SK-N-SH treated with all-trans-retinoic acid at 6 μM for 48 hours (cell line): ENCODE data around the gene TTLL8.

Experiments used
- ATAC-seq: fragments of 200-7000 bp; cut with Tn5 transposase; 3 replicates; pipeline ENCODE4 v1.9.1; 2020; ENCODE audit warnings: mild to moderate bottlenecking, moderate library complexity
- ARNTL ChIP-seq: fragments of 450-650 bp; formaldehyde crosslinking; IDR thresholded peaks from 2 replicates; pipeline ENCODE4 v1.5.0; 2020; ENCODE audit warnings: low read depth, mild to moderate bottlenecking, moderate library complexity, borderline replicate concordance
- CREB5 ChIP-seq: fragments of 250-450 bp; sonication (Bioruptor Pico); IDR thresholded peaks from 2 replicates; pipeline ENCODE4 v1.5.1; 2020; ENCODE audit warnings: low read depth, mild to moderate bottlenecking, moderate library complexity
- CSDC2 ChIP-seq: fragments of 250-450 bp; sonication (Bioruptor Pico); IDR thresholded peaks from 2 replicates; pipeline ENCODE4 v1.5.0; 2020; ENCODE audit warnings: mild to moderate bottlenecking, moderate library complexity
- CSRNP3 ChIP-seq: fragments of 250-450 bp; sonication (Bioruptor Pico); IDR thresholded peaks from 2 replicates; pipeline ENCODE4 v1.5.1; 2021; ENCODE audit warnings: mild to moderate bottlenecking, moderate library complexity
- ESRRG ChIP-seq: fragments of 250-450 bp; sonication (Bioruptor Pico); IDR thresholded peaks from 2 replicates; pipeline ENCODE4 v1.6.1; 2021; ENCODE audit warnings: mild to moderate bottlenecking
- ISL1 ChIP-seq: fragments of 250-450 bp; sonication (Bioruptor Pico); IDR thresholded peaks from 2 replicates; pipeline ENCODE4 v2.1.2; 2022; ENCODE audit warnings: mild to moderate bottlenecking, moderate library complexity
- OSR1 ChIP-seq: fragments of 250-450 bp; sonication (Bioruptor Pico); IDR thresholded peaks from 2 replicates; pipeline ENCODE4 v1.8.0; 2022; ENCODE audit warnings: moderate library complexity, mild to moderate bottlenecking, inconsistent platforms
- PATZ1 ChIP-seq: fragments of 250-450 bp; sonication (Bioruptor Pico); IDR thresholded peaks from 2 replicates; pipeline ENCODE4 v1.8.0; 2020; ENCODE audit warnings: mild to moderate bottlenecking, moderate library complexity, borderline replicate concordance
- POU6F1 ChIP-seq: fragments of 250-450 bp; sonication (Bioruptor Pico); IDR thresholded peaks from 2 replicates; pipeline ENCODE4 v1.8.0; 2021; ENCODE audit warnings: low read depth, mild to moderate bottlenecking, moderate library complexity, borderline replicate concordance
- PPARA ChIP-seq: fragments of 250-450 bp; sonication (Bioruptor Pico); IDR thresholded peaks from 2 replicates; pipeline ENCODE4 v1.5.0; 2020; ENCODE audit warnings: mild to moderate bottlenecking, borderline replicate concordance
- RARB ChIP-seq: fragments of 250-450 bp; sonication (Bioruptor Pico); IDR thresholded peaks from 2 replicates; pipeline ENCODE4 v1.8.0; 2021; ENCODE audit warnings: mild to moderate bottlenecking, moderate library complexity
- SNAI2 ChIP-seq: fragments of 250-450 bp; sonication (Bioruptor Pico); IDR thresholded peaks from 2 replicates; pipeline ENCODE4 v1.5.0; 2020; ENCODE audit warnings: mild to moderate bottlenecking, moderate library complexity
- TCF4 ChIP-seq: fragments of 250-450 bp; sonication (Bioruptor Pico); IDR thresholded peaks from 2 replicates; pipeline ENCODE4 v1.8.0; 2021; ENCODE audit warnings: mild to moderate bottlenecking, moderate library complexity, borderline replicate concordance
- TSHZ2 ChIP-seq: fragments of 250-450 bp; sonication (Bioruptor Pico); IDR thresholded peaks from 2 replicates; pipeline ENCODE4 v1.5.0; 2020; ENCODE audit warnings: mild to moderate bottlenecking, moderate library complexity
- ZC3H10 ChIP-seq: fragments of 250-450 bp; sonication (Bioruptor Pico); IDR thresholded peaks from 2 replicates; pipeline ENCODE4 v1.5.1; 2021; ENCODE audit warnings: mild to moderate bottlenecking, moderate library complexity
- ZFP30 ChIP-seq: fragments of 450-650 bp; formaldehyde crosslinking; IDR thresholded peaks from 2 replicates; pipeline ENCODE4 v1.5.0; 2022; ENCODE audit warnings: mild to moderate bottlenecking, moderate library complexity
- ZNF8 ChIP-seq: fragments of 450-650 bp; formaldehyde crosslinking; IDR thresholded peaks from 2 replicates; pipeline ENCODE4 v1.5.0; 2020; ENCODE audit warnings: mild to moderate bottlenecking, moderate library complexity

Gene TTLL8

GRCh38 chr22:50014655-50015401 is 43.3 kb downstream of the TTLL8 start:
- ATAC-seq: no peak
- TF ChIP-seq OSR1 (CRISPR knock-in tag) (no peak), POU6F1 (CRISPR knock-in tag) (no peak), PATZ1 (CRISPR knock-in tag) (no peak), PPARA (no peak), TSHZ2 (CRISPR knock-in tag) (no peak), ZNF8 (no peak), TCF4 (CRISPR knock-in tag) (no peak), SNAI2 (no peak)

- TF ChIP-seq ISL1 (CRISPR knock-in tag): no peak
- TF ChIP-seq POU6F1 (CRISPR knock-in tag): no peak
- TF ChIP-seq PPARA: no peak
- TF ChIP-seq TCF4 (CRISPR knock-in tag): no peak
- TF ChIP-seq ESRRG (CRISPR knock-in tag): no peak
- TF ChIP-seq ZC3H10 (CRISPR knock-in tag): no peak
- no peak for TF ChIP-seq RARB
- no peak for TF ChIP-seq CREB5 (CRISPR knock-in tag)
- TF ChIP-seq ZFP30 (CRISPR knock-in tag): no peak
- TF ChIP-seq ARNTL (CRISPR knock-in tag): no peak
- TF ChIP-seq CSRNP3: no peak
- no peak for TF ChIP-seq CSDC2
- TF ChIP-seq, all 23 proteins: peak for 0
- ATAC-seq: no peak
Observed at GRCh38 chr22:50014053-50014501, 44.0 kb downstream of the TTLL8 start.
